ENCODE data around the gene GFOD1. TPM values are rescaled to one million over a fixed set of nuclear protein-coding genes. Genes with fewer than 3 reads are reported as not detected.
"Not testable (repeated sequence)": the region's sequence is repeated elsewhere in the genome, so short reads cannot be mapped to it uniquely, and the experiment has no call there.

GFOD1 gene
- total RNA-seq, 1 experiment from 2014 or later: 1.3 TPM

- no peaks in the 10 kb centered on the region for H3K36me3 ChIP-seq
- peak; percentile 42 for DNase-seq
- H3K27me3 ChIP-seq: no peaks in the 10 kb centered on the region; the same call in 1 of the 2 replicates
- no peak overlapping the region for H3K4me3 ChIP-seq
- H3K9me3 ChIP-seq: no peaks in the 10 kb centered on the region; the same call in 1 of the 2 replicates
Measured at GRCh38 chr6:13445005-13445743, 42.2 kb downstream of the GFOD1 start.

GRCh38 chr6:13444604-13445003 is 42.8 kb downstream of the GFOD1 start:
- no peaks in the 10 kb centered on the region for H3K36me3 ChIP-seq
- no peaks in the 10 kb centered on the region; the same call in 1 of the 2 replicates for H3K27me3 ChIP-seq
- no peak for DNase-seq
- H3K9me3 ChIP-seq: no peaks in the 10 kb centered on the region; the same call in 1 of the 2 replicates
- no peak overlapping the region for H3K4me3 ChIP-seq

- H3K36me3 ChIP-seq, H3K9me3 ChIP-seq, DNase-seq, H3K27me3 ChIP-seq, H3K4me3 ChIP-seq: not testable (repeated sequence)
Measured at GRCh38 chr6:13443978-13444377, 43.4 kb downstream of the GFOD1 start.

GRCh38 chr6:13441778-13442177 is 45.6 kb downstream of the GFOD1 start:
- Histone ChIP-seq H3K27me3 (no peaks in the 10 kb centered on the region; the same call in 1 of the 2 replicates), H3K4me3 (no peak overlapping the region), H3K36me3 (no peaks in the 10 kb centered on the region), H3K9me3 (no peaks in the 10 kb centered on the region; the same call in 1 of the 2 replicates)
- no peak for DNase-seq

GRCh38 chr6:13439644-13440043 is 47.8 kb downstream of the GFOD1 start:
- Histone ChIP-seq H3K9me3 (no peaks in the 10 kb centered on the region; the same call in 1 of the 2 replicates), H3K27me3 (no peaks in the 10 kb centered on the region; the same call in 1 of the 2 replicates), H3K4me3 (no peak overlapping the region), H3K36me3 (no peaks in the 10 kb centered on the region)
- no peak for DNase-seq

GRCh38 chr6:13438126-13438525 is 49.3 kb downstream of the GFOD1 start:
- Histone ChIP-seq H3K36me3 (no peaks in the 10 kb centered on the region), H3K4me3 (no peak overlapping the region), H3K27me3 (no peaks in the 10 kb centered on the region; the same call in 1 of the 2 replicates), H3K9me3 (no peaks in the 10 kb centered on the region)
- DNase-seq: no peak

- Histone ChIP-seq H3K36me3 (no peaks in the 10 kb centered on the region), H3K27me3 (no peaks in the 10 kb centered on the region), H3K9me3 (no peaks in the 10 kb centered on the region), H3K4me3 (no peak overlapping the region)
- DNase-seq: no peak
Measured at GRCh38 chr6:13437218-13437996, 50.0 kb downstream of the GFOD1 start.

- H3K27me3 ChIP-seq: no peaks in the 10 kb centered on the region
- no peak for DNase-seq
- no peaks in the 10 kb centered on the region for H3K36me3 ChIP-seq
- H3K9me3 ChIP-seq: no peaks in the 10 kb centered on the region
- no peak overlapping the region for H3K4me3 ChIP-seq
Measured at GRCh38 chr6:13436399-13437217, 50.8 kb downstream of the GFOD1 start.

GRCh38 chr6:13435477-13436246 is 51.7 kb downstream of the GFOD1 start:
- H3K4me3 ChIP-seq: no peak overlapping the region
- H3K27me3 ChIP-seq: no peaks in the 10 kb centered on the region
- no peaks in the 10 kb centered on the region for H3K9me3 ChIP-seq
- no peak for DNase-seq
- no peaks in the 10 kb centered on the region for H3K36me3 ChIP-seq

- H3K4me3 ChIP-seq: no peak overlapping the region
- no peaks in the 10 kb centered on the region for H3K9me3 ChIP-seq
- no peaks in the 10 kb centered on the region for H3K27me3 ChIP-seq
- no peaks in the 10 kb centered on the region for H3K36me3 ChIP-seq
- DNase-seq: no peak
Measured at GRCh38 chr6:13434777-13435176, 52.6 kb downstream of the GFOD1 start.

GRCh38 chr6:13434135-13434775 is 53.1 kb downstream of the GFOD1 start:
- H3K27me3 ChIP-seq, DNase-seq, H3K4me3 ChIP-seq, H3K9me3 ChIP-seq, H3K36me3 ChIP-seq: not testable (repeated sequence)

- Histone ChIP-seq H3K36me3 (no peaks in the 10 kb centered on the region), H3K27me3 (no peaks in the 10 kb centered on the region), H3K9me3 (no peaks in the 10 kb centered on the region), H3K4me3 (no peak overlapping the region)
- DNase-seq: no peak
Measured at GRCh38 chr6:13433709-13434121, 53.7 kb downstream of the GFOD1 start.

- no peaks in the 10 kb centered on the region for H3K27me3 ChIP-seq
- no peak overlapping the region for H3K4me3 ChIP-seq
- no peaks in the 10 kb centered on the region for H3K9me3 ChIP-seq
- DNase-seq: no peak
- no peaks in the 10 kb centered on the region for H3K36me3 ChIP-seq
Measured at GRCh38 chr6:13432526-13433184, 54.7 kb downstream of the GFOD1 start.

- no peaks in the 10 kb centered on the region for H3K9me3 ChIP-seq
- no peaks in the 10 kb centered on the region for H3K36me3 ChIP-seq
- H3K27me3 ChIP-seq: no peaks in the 10 kb centered on the region
- DNase-seq: no peak
- no peak overlapping the region for H3K4me3 ChIP-seq
Measured at GRCh38 chr6:13431861-13432465, 55.4 kb downstream of the GFOD1 start.

GRCh38 chr6:13431059-13431656 is 56.2 kb downstream of the GFOD1 start:
- Histone ChIP-seq H3K36me3 (no peaks in the 10 kb centered on the region), H3K27me3 (no peaks in the 10 kb centered on the region), H3K9me3 (no peaks in the 10 kb centered on the region), H3K4me3 (no peak overlapping the region)
- DNase-seq: no peak

All from MG63 (cell line).